Spinal cord (tissue), 10 donors: ENCODE results near the gene DPF3. TPM values are rescaled to one million over a fixed set of nuclear protein-coding genes. Genes with fewer than 3 reads are reported as not detected.
"Not testable (repeated sequence)": the region's sequence is repeated elsewhere in the genome, so short reads cannot be mapped to it uniquely, and the experiment has no call there.

ENCODE experiments used
- DNase-seq, 6 donors: peaks; one replicate each; pipeline versions ENCODE4 v3.0.0 to v3.0.0-alpha.2; 2013 to 2015; ENCODE audit warnings: low spot score in 6 of 6, low read depth in 4 of 6
- H3K27ac ChIP-seq: one replicate; pipeline ENCODE4 v1.5.1; 2013; ENCODE audit warnings: low read depth, low read length, control low read depth
- H3K27me3 ChIP-seq: one replicate; pipeline ENCODE4 v1.6.1; 2013; ENCODE audit warnings: low read length; ENCODE audit not compliant: control insufficient read depth, insufficient read depth
- H3K36me3 ChIP-seq: one replicate; pipeline ENCODE4 v1.6.1; 2013; ENCODE audit warnings: low read length; ENCODE audit not compliant: control insufficient read depth, insufficient read depth
- H3K4me1 ChIP-seq: one replicate; pipeline ENCODE4 v1.6.1; 2013; ENCODE audit warnings: low read length; ENCODE audit not compliant: control insufficient read depth, insufficient read depth
- H3K4me3 ChIP-seq: one replicate; pipeline ENCODE4 v1.5.1; 2013; ENCODE audit warnings: low read depth, low read length, control low read depth
- H3K9me3 ChIP-seq: one replicate; pipeline ENCODE4 v1.6.1; 2013; ENCODE audit warnings: low read length; ENCODE audit not compliant: control insufficient read depth, insufficient read depth
- WGBS: methylation state at CpG from one replicate; pipeline ENCODE4 v1.1.5; 2013; ENCODE audit warnings: missing lambda C conversion rate; ENCODE audit not compliant: insufficient coverage; 5-methylcytosine and 5-hydroxymethylcytosine counted together
- polyA plus RNA-seq, 2 donors: library from polyadenylated mRNA; unstranded; fragments of 120-200 nt; gene quantifications; one replicate each; pipeline ENCODE4 v1.2.1, GENCODE V29; 2013; ENCODE audit not compliant: insufficient read length in 2 of 2
- total RNA-seq, 2 donors: library from RNA; depleted of rRNA in 1 of 2; stranded (reverse); fragments of 120-200 nt in 1 of 2; fragments of >200 nt in 1 of 2; gene quantifications; one replicate each; pipeline versions ENCODE4 v1.2.3 to v1.2.4, GENCODE V29; 2013 to 2014
- donor health status: healthy.

The DPF3 gene
- total and polyA plus RNA-seq, 4 donors = 9.6 to 14.5 (median 12.8) TPM

DNA sequence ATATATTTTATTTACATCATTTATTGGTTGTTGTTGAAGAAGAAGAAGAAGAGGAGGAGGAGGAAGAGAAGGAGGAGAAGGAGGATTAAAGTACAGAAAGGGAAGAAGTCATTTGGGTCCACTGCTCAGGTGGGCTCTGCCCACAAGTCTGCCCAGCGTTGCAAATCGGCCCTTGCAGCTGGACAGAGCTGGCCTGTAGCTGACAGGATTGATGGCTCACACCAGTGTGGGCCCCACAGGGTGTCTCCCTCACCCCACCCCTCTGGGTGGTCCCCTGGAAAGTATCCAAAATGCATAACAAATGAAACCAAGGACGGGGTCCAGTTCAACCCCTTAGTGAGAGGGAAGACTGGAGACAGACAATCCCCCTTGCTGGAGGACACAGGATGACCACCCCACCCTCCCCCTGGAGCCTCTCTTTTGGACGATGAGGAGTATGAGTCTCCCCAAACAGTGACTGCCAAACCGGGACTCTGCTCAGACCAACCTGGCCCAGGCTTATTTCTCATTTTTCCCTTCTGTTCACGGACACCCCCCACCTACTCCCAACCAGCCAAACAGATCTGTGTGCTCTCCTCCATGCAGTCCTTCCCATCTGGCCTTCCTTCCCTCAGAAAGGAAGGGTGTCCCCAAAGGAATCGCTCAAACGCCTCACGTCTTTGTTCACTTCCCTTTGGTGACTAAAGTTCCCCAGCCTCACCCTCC is 17.7 kb downstream of the DPF3 start:
- no peak for DNase-seq
- 48% methylated on average over 7 of the region's 9 CpGs for WGBS

DNA sequence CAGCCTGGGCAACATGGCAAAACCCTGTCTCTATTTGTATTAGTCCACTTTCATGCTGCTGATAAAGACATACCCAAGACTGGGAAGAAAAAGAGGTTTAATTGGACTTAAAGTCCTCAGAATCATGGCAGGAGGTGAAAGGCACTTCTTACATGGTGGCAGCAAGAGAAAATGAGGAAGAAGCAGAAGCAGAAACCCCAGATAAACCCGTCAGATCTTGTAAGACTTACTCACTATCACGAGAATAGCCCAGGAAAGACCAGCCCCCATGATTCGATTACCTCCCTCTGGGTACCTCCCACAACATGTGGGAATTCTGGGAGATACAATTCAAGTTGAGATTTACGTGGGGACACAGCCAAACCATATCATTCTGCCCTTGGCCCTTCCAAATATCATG is 23.0 kb downstream of the DPF3 start:
- not testable (repeated sequence) for H3K4me1 ChIP-seq, H3K27me3 ChIP-seq, H3K4me3 ChIP-seq, H3K27ac ChIP-seq, H3K9me3 ChIP-seq, H3K36me3 ChIP-seq, DNase-seq
- WGBS = 93% methylated on average over 2 of the region's 4 CpGs

More for the DNA sequence above, 17.7 kb downstream of the DPF3 start:
- Histone ChIP-seq H3K27me3 (no peaks in the 10 kb centered on the region), H3K27ac (no peak overlapping the region), H3K4me1 (peaks cover 15% of the 10 kb centered on the region), H3K36me3 (no peaks in the 10 kb centered on the region), H3K4me3 (no peak overlapping the region), H3K9me3 (no peaks in the 10 kb centered on the region)

DNA sequence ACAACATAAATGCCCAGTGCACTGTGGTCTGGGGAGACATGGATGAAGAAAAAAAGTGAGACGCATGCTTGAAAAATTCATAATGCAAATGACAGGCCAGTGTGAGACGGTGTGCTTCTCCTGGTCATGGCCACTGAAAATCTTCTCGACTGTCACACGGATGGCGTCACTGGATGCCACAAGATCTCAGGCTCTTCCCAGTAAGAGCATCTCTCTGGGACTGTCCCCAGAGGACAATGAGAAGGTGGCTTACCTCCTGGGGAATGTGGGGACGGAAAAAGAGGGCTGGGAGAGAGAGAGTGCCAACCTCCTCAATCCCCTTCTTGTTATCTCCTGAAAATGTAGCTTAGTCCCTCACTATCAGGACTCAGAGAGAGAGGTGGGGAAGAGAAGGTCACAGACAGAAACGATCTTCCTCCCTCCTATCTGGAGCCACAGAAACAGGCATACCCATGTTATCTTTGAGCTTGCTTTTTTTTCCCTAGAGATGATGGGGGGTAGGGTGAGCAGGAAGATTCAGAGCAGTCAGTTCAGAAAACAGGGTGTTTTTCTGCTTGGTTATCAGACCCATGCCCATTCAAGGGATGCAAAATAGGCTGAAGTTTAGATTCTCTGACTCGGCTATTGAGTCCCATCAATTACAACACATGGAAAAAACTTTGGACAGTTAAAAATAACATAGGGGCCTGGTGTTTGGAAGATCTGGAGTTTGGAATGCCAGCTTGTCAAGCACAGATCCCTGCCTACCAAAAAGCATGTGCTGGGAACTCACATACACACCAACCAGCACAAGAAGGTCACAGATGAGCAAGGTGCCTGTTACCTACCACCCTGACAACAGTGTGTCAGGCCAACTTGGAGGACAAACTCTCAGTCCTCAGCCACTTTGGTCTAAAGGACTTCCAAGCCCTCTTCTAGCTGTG is 24.2 kb downstream of the DPF3 start:
- Histone ChIP-seq H3K4me3 (no peak overlapping the region), H3K36me3 (no peaks in the 10 kb centered on the region), H3K4me1 (no peaks in the 10 kb centered on the region), H3K9me3 (no peaks in the 10 kb centered on the region), H3K27me3 (no peaks in the 10 kb centered on the region), H3K27ac (no peak overlapping the region)
- DNase-seq = no peak
- WGBS = 81% methylated on average over 5 of the region's 8 CpGs

DNA sequence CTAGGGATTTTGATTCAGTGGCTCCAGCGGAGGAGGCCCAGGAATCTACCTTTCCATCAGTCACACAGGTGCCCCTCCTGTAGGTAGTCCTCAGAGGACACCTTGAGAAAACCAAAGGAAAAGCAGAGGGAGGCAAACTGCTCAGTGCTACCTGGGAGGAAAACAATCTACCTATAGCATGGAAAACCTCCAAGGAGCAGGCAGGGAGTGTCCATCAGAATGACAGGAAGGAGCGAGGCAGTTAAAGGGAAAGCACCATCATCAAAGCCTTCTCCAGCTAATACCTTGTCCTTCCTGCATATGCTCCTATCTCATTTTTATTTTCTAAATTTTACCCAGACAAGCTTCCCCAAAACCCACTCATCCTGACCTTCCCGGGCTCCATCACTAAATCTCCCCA is 25.4 kb downstream of the DPF3 start:
- 80% methylated on average over 1 of the region's 3 CpGs for WGBS
- no peaks in the 10 kb centered on the region for H3K27me3 ChIP-seq
- H3K4me1 ChIP-seq = no peaks in the 10 kb centered on the region
- no peaks in the 10 kb centered on the region for H3K9me3 ChIP-seq
- H3K4me3 ChIP-seq = no peak overlapping the region
- no peak for DNase-seq
- H3K36me3 ChIP-seq = no peaks in the 10 kb centered on the region
- no peak overlapping the region for H3K27ac ChIP-seq

DNA sequence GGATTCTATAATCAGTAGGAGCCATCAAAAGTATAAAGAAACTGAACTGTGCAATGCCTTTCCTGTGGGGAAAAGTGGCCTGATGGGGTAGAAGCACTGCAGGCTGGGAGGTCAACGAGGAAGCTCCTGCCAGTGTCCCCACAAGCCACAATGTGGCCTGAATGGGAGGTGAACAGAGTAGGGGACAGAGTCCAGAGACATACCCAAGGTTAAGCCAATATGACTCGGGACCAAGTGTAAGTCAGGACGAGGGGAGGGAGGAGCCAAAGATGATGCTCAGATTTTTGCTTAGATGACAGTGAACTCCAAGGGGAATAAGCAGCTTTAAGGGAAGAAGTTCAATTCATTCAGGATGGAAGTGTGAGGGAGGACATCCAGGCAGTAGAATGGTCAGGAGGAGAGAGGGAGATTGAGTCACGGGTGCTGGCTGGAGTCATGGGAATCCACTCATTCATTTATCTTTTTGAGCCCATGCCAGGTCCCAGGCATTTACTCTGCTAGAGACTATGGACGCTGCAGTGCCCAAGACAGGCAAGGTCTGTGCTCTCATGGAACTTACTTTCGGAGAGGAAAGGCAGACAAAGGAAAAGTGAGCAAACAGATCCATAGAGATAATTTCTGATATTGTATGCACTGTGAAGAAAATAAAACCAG is 29.1 kb downstream of the DPF3 start:
- no peaks in the 10 kb centered on the region for H3K36me3 ChIP-seq
- no peaks in the 10 kb centered on the region for H3K4me1 ChIP-seq
- H3K9me3 ChIP-seq = no peaks in the 10 kb centered on the region
- H3K4me3 ChIP-seq = no peak overlapping the region
- H3K27me3 ChIP-seq = no peaks in the 10 kb centered on the region
- no peak overlapping the region for H3K27ac ChIP-seq
- no peak for DNase-seq
- WGBS = 96% methylated on average over 4 of the region's 6 CpGs

DNA sequence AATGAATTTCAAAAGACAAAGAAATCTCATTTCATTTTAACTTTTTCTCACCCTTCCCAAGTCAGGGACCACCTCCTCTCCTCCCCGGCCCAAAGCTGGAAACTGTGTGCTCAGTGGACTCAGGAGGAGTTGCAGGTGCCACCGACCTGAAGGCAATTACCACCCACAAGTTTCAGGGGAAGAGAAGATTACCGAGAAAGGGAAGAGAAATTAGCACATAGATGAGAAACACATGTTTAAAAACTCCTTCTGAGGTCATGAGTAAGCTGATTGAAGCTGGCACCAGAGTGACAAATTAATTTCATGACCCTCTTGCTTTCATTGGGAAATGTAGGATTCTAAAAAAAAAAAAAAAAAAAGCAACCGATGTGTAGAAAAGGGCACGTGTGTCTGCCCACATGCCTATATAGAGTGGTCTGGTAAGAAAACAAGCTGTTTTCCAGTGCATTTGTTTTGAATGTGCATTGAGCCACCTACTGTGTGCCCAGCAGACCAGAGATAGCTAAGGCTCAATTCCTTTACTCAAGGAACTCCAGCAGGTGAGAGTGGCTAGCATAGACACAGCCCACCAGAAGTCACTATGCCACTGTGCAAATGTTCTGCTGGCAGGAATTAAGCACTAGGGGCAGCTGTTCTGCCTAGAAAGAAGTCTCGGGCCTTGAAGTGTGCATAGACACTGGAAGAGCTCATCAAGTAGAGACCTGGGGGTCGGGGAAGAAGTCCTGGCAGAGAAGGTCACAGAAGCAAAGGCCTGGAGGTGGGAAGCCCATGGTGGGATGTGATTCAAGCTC is 30.5 kb downstream of the DPF3 start:
- 72% methylated on average over 2 of the region's 7 CpGs for WGBS
- no peaks in the 10 kb centered on the region for H3K36me3 ChIP-seq
- H3K9me3 ChIP-seq = no peaks in the 10 kb centered on the region
- no peaks in the 10 kb centered on the region for H3K4me1 ChIP-seq
- no peaks in the 10 kb centered on the region for H3K27me3 ChIP-seq
- H3K27ac ChIP-seq = no peak overlapping the region
- DNase-seq = no peak
- no peak overlapping the region for H3K4me3 ChIP-seq

DNA sequence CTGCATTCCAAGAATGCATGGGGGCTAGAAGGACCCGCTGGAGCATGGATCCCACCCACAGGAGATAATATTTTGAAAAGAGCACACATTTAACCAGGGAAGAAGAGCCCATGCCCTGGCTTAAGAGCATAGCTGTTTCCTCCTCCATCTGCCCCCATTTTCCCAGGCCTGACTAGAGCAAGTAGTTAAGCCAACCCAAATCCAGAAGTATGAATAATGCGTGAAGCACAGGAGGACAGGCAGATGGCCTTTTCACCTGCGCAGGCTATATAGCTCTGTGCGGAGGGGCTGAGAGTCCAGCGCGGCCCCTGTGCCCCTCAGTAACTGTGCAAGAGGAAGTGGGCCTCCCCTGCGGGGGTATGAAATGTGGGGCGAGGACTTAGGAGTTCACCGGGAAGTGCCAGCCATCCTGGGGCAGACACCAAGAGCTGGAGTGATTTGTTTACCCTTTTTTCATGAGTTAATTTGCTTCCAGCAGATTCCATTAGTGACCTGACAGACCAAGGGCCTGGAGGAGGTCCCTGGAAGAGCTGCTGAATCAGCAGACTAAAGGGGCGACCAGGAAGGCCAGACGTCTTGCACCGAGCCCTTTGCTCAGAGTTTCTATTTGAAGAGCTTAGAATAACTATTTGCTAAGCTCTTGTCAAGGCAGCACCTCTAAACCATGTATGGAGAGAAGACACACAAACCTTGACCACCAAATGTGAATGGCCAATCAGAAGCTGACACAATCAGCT is 37.2 kb downstream of the DPF3 start:
- Histone ChIP-seq H3K27ac (no peak overlapping the region), H3K36me3 (no peaks in the 10 kb centered on the region), H3K9me3 (no peaks in the 10 kb centered on the region), H3K4me1 (peaks cover 4% of the 10 kb centered on the region), H3K27me3 (no peaks in the 10 kb centered on the region), H3K4me3 (no peak overlapping the region)
- WGBS = 78% methylated on average over 9 of the region's 12 CpGs
- DNase-seq = no peak

DNA sequence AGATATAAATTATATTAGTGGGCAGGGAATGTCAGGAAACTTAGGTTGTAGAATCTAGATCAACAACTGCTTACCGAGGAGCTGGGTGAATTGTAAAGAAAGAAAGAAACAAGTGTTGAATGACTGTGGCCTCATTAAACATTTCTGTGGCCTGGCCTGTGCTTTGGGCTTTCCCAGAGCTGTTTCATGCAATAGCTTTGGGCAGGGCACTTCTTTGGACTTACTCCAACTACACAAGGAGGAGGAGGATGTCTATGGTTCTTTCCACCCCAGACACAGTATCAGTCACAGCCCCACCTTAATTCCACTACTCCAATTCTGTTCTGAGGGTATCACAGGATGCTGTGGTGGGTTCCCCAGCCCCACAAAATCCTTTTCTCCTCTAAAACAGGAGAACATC is 38.0 kb downstream of the DPF3 start:
- Histone ChIP-seq H3K4me3 (no peak overlapping the region), H3K27me3 (no peaks in the 10 kb centered on the region), H3K4me1 (peaks cover 4% of the 10 kb centered on the region), H3K27ac (no peak overlapping the region), H3K36me3 (no peaks in the 10 kb centered on the region), H3K9me3 (no peaks in the 10 kb centered on the region)
- WGBS = 14% methylated on average over 1 of the region's 1 CpG
- DNase-seq = no peak

DNA sequence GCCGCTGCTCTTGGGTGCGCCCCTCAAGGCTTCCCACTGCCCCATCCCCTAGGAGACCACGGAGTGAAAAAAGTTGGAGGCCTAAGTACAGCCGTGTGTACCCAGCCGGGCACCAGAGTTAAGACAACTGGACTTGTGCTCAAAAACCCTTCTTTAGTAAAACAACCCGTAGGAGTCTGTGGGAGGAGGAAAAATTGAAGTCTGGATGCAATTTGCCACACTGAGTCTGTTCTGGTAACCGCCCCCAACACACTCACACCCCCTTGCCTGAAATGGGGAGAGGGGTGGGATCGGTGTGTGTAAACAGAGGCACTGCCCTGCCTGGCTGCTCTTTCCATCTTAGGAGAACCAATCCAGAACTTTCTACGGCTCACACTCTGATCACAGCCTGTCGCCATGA is 41.7 kb downstream of the DPF3 start:
- peaks cover 4% of the 10 kb centered on the region for H3K4me1 ChIP-seq
- no peaks in the 10 kb centered on the region for H3K36me3 ChIP-seq

More for the DNA sequence above, 41.7 kb downstream of the DPF3 start:
- no peak for DNase-seq
- WGBS = 100% methylated on average over 1 of the region's 10 CpGs
- no peak overlapping the region for H3K27ac ChIP-seq
- H3K4me3 ChIP-seq = no peak overlapping the region
- no peaks in the 10 kb centered on the region for H3K27me3 ChIP-seq
- no peaks in the 10 kb centered on the region for H3K9me3 ChIP-seq
